Raji (cell line): Measurements from ENCODE around the gene CTAGE1.

Experiments used
- POLR2A ChIP-seq: IDR thresholded peaks from 2 replicates; pipeline ENCODE4 v1.6.1; 2011; ENCODE audit warnings: low read depth, low read length, control low read depth; ENCODE audit not compliant: insufficient read depth

CTAGE1 gene

GRCh38 chr18:22410126-22410525, 7.6 kb downstream of the CTAGE1 start:
- TF ChIP-seq POLR2A = no peak

GRCh38 chr18:22409445-22409844, 8.3 kb downstream of the CTAGE1 start:
- no peak for TF ChIP-seq POLR2A

- no peak for TF ChIP-seq POLR2A
Measured at GRCh38 chr18:22408059-22408458, 9.7 kb downstream of the CTAGE1 start.

GRCh38 chr18:22405142-22405541, 12.6 kb downstream of the CTAGE1 start:
- TF ChIP-seq POLR2A = no peak

- TF ChIP-seq POLR2A = no peak
Measured at GRCh38 chr18:22403950-22404349, 13.8 kb downstream of the CTAGE1 start.

GRCh38 chr18:22399949-22400348, 17.8 kb downstream of the CTAGE1 start:
- TF ChIP-seq POLR2A = no peak

- TF ChIP-seq POLR2A = no peak
Measured at GRCh38 chr18:22398464-22398863, 19.3 kb downstream of the CTAGE1 start.

GRCh38 chr18:22394428-22394827, 23.3 kb downstream of the CTAGE1 start:
- no peak for TF ChIP-seq POLR2A

GRCh38 chr18:22391407-22392345, 26.0 kb downstream of the CTAGE1 start:
- TF ChIP-seq POLR2A = no peak

GRCh38 chr18:22387787-22388186, 29.9 kb downstream of the CTAGE1 start:
- no peak for TF ChIP-seq POLR2A

GRCh38 chr18:22387364-22387763, 30.4 kb downstream of the CTAGE1 start:
- no peak for TF ChIP-seq POLR2A

GRCh38 chr18:22385718-22386117, 32.0 kb downstream of the CTAGE1 start:
- TF ChIP-seq POLR2A = no peak

- no peak for TF ChIP-seq POLR2A
Measured at GRCh38 chr18:22378672-22379282, 38.9 kb downstream of the CTAGE1 start.

- no peak for TF ChIP-seq POLR2A
Measured at GRCh38 chr18:22377769-22378168, 39.9 kb downstream of the CTAGE1 start.

- no peak for TF ChIP-seq POLR2A
Measured at GRCh38 chr18:22370414-22370813, 47.3 kb downstream of the CTAGE1 start.

- no peak for TF ChIP-seq POLR2A
Measured at GRCh38 chr18:22368021-22368420, 49.7 kb downstream of the CTAGE1 start.

GRCh38 chr18:22367303-22367702, 50.4 kb downstream of the CTAGE1 start:
- TF ChIP-seq POLR2A = no peak

- no peak for TF ChIP-seq POLR2A
Measured at GRCh38 chr18:22363867-22364463, 53.8 kb downstream of the CTAGE1 start.
